HG02571 (cell line): ENCODE measurements around the gene NGB.

Experiments
- ATAC-seq: cut with Tn5 transposase; IDR thresholded peaks from one replicate; pipeline ENCODE4 v1.9.1; 2021; ENCODE audit warnings: mild to moderate bottlenecking, moderate library complexity; ENCODE audit not compliant: unreplicated experiment

Gene NGB

GRCh38 chr14:77238996-77239395, 32.0 kb downstream of the NGB start:
- no peak for ATAC-seq

- no peak for ATAC-seq
Observed at GRCh38 chr14:77238356-77238755, 32.6 kb downstream of the NGB start.

GRCh38 chr14:77236814-77237213, 34.2 kb downstream of the NGB start:
- ATAC-seq = no peak

- ATAC-seq = no peak
Observed at GRCh38 chr14:77231721-77232120, 39.3 kb downstream of the NGB start.

- no peak for ATAC-seq
Observed at GRCh38 chr14:77230914-77231313, 40.1 kb downstream of the NGB start.

- no peak for ATAC-seq
Observed at GRCh38 chr14:77228056-77228455, 43.0 kb downstream of the NGB start.

- no peak for ATAC-seq
Observed at GRCh38 chr14:77225892-77226557, 45.0 kb downstream of the NGB start.

- ATAC-seq = no peak
Observed at GRCh38 chr14:77225254-77225653, 45.8 kb downstream of the NGB start.

- no peak for ATAC-seq
Observed at GRCh38 chr14:77224212-77224611, 46.8 kb downstream of the NGB start.

GRCh38 chr14:77222546-77223225, 48.3 kb downstream of the NGB start:
- no peak for ATAC-seq

GRCh38 chr14:77221241-77221871, 49.6 kb downstream of the NGB start:
- no peak for ATAC-seq

GRCh38 chr14:77220246-77221017, 50.6 kb downstream of the NGB start:
- no peak for ATAC-seq

GRCh38 chr14:77219591-77219990, 51.4 kb downstream of the NGB start:
- no peak for ATAC-seq

GRCh38 chr14:77217551-77217950, 53.5 kb downstream of the NGB start:
- ATAC-seq = no peak
